Measurements from ENCODE around the gene EDAR. TPM values are rescaled to one million over a fixed set of nuclear protein-coding genes. Genes with fewer than 3 reads are reported as not detected.

The EDAR gene
- total and polyA plus RNA-seq, 2 of the 4 experiments (the other 2 are of a cell fraction) = not detected

DNA sequence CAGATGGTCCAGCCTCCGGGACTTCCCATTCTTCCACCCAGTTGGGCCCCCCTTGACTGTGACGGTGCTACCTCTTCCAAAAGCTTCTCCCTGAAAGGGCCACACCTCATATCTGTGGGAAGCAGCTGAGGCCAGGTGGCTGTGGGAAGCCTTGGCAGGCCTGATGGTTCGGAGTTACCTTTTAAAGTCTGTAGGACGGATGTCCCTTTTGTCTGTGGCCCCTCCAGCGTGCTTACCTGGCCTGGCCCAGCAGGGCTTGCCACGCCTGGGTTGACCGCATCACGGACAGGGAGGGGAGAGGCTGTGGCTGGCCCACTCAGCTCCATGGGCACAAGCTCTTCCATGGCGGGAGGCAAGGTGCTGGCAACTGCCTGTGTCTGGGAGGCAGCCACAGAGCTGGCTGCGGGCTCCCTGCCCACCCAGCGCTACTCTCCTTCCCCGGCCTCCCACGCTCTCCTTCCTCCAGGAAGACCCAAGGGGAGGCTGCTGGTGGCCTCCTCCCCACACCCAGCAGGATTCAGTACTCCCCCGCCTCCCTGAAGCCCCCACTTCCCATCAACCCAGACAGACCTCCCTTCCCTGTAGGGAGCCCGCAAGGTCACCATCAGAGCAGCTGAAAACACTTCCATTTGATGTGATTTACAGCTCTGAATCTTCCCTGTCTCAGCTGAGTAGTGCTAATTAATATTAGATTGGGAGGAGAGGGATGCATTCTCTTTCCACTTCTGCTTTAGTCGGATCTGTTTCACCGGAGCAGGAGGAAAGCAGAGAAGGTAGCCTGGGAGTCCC, 52.8 kb downstream of the EDAR start:
- Histone ChIP-seq H3K9ac (ENCODE audit: low read depth, low read length) (no peak overlapping the region), H3K27ac (ENCODE audit: insufficient read depth, low read length) (no peak overlapping the region), H2BK120ac (ENCODE audit: low read depth, low read length) (no peak overlapping the region), H3K4me3 (ENCODE audit: insufficient read depth, low read depth, low read length) (no peak overlapping the region), H4K20me1 (ENCODE audit: insufficient read depth, low read length) (no peaks in the 10 kb centered on the region), H3K79me1 (ENCODE audit: low read depth in 1 of 2, low read length in 2 of 2) (no peaks in the 10 kb centered on the region), H3K23ac (ENCODE audit: low read depth, low read length) (no peak overlapping the region), H3K9me1 (ENCODE audit: insufficient read depth, low read length) (no peaks in the 10 kb centered on the region), H3K27me3 (ENCODE audit: control insufficient read depth, insufficient read depth, low read length) (peaks cover 81% of the 10 kb centered on the region), H3K56ac (ENCODE audit: extremely low read depth, insufficient read depth, low read length) (no peak overlapping the region), H2BK5ac (ENCODE audit: low read depth, low read length, poor library complexity, severe bottlenecking) (no peak overlapping the region), H2BK15ac (ENCODE audit: low read depth, low read length) (no peak overlapping the region), H4K8ac (ENCODE audit: low read depth in 2 of 2, low read length in 2 of 2) (no peak overlapping the region), H3K4me2 (ENCODE audit: low read depth, low read length) (no peak overlapping the region), H3K36me3 (ENCODE audit: control insufficient read depth, insufficient read depth, low read length) (no peaks in the 10 kb centered on the region), H3K9me3 (ENCODE audit: control insufficient read depth, insufficient read depth, low read length) (no peaks in the 10 kb centered on the region), H3K14ac (replicated peaks; ENCODE audit: low read depth, low read length) (no peak overlapping the region), H2AFZ (replicated peaks; ENCODE audit: low read length, poor library complexity) (no peak overlapping the region), H3K4ac (ENCODE audit: low read depth, low read length) (no peak overlapping the region), H4K91ac (ENCODE audit: insufficient read depth, low read depth, low read length) (no peak overlapping the region), H2AK9ac (replicated peaks; ENCODE audit: low read depth, low read length, poor library complexity) (no peak overlapping the region), H2BK20ac (ENCODE audit: low read depth, low read length) (no peak overlapping the region), H4K5ac (ENCODE audit: low read depth, low read length) (no peak overlapping the region), H3K18ac (ENCODE audit: low read depth, low read length) (no peak overlapping the region), H3K4me1 (ENCODE audit: control insufficient read depth, insufficient read depth, low read length) (no peaks in the 10 kb centered on the region), H2AK5ac (ENCODE audit: low read depth, low read length) (no peak overlapping the region)
- TF ChIP-seq NFE2L2 (IDR thresholded peaks at IDR 0.05; ENCODE audit: low read depth, low read length) = no peak
- TF ChIP-seq RAD21 (IDR thresholded peaks at IDR 0.05; ENCODE audit: low read length) = no peak
- TF ChIP-seq, protein P1, sequence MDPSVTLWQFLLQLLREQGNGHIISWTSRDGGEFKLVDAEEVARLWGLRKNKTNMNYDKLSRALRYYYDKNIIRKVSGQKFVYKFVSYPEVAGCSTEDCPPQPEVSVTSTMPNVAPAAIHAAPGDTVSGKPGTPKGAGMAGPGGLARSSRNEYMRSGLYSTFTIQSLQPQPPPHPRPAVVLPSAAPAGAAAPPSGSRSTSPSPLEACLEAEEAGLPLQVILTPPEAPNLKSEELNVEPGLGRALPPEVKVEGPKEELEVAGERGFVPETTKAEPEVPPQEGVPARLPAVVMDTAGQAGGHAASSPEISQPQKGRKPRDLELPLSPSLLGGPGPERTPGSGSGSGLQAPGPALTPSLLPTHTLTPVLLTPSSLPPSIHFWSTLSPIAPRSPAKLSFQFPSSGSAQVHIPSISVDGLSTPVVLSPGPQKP (IDR thresholded peaks at IDR 0.05; ENCODE audit: borderline replicate concordance, low read depth, low read length) = no peak
- TF ChIP-seq RFX5 (IDR thresholded peaks at IDR 0.05; ENCODE audit: low read depth, low read length) = no peak
- TF ChIP-seq, protein P2, sequence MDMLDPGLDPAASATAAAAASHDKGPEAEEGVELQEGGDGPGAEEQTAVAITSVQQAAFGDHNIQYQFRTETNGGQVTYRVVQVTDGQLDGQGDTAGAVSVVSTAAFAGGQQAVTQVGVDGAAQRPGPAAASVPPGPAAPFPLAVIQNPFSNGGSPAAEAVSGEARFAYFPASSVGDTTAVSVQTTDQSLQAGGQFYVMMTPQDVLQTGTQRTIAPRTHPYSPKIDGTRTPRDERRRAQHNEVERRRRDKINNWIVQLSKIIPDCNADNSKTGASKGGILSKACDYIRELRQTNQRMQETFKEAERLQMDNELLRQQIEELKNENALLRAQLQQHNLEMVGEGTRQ (IDR thresholded peaks at IDR 0.05; ENCODE audit: low read depth, low read length) = no peak
- TF ChIP-seq CHD1 (IDR thresholded peaks at IDR 0.05; ENCODE audit: low read depth, low read length) = no peak
- no peak for TF ChIP-seq CEBPB (IDR thresholded peaks at IDR 0.05; ENCODE audit: low read depth, low read length)
- TF ChIP-seq POLR2A (IDR thresholded peaks at IDR 0.05; ENCODE audit: low read depth, low read length) = no peak
- no peak for TF ChIP-seq FOS (IDR thresholded peaks at IDR 0.05; ENCODE audit: low read depth, low read length)
- TF ChIP-seq RCOR1 (IDR thresholded peaks at IDR 0.05; ENCODE audit: insufficient replicate concordance, low read length) = no peak
- no peak for TF ChIP-seq BHLHE40 (IDR thresholded peaks at IDR 0.05; ENCODE audit: low read depth, low read length)
- TF ChIP-seq MAZ (IDR thresholded peaks at IDR 0.05; ENCODE audit: borderline replicate concordance, low read depth, low read length) = no peak
- dilution Hi-C loops (cut with HindIII; ENCODE audit: low sequenced_read_pairs, unreplicated experiment) = no loop called here
- no TSS peak for BruUV-seq (replicated peaks)
- intact Hi-C loops (cut with micrococcal nuclease) = no loop called here
- WGBS, 2 experiments (ENCODE audit: extremely low coverage in 2 of 2, insufficient read length in 1 of 2) = 91% methylated on average over 5 of the region's 17 CpGs; no CpG with 5 or more reads in 1 of the 2 experiments
- POLR2A ChIA-PET (ENCODE audit: unreplicated experiment) = no interaction called here
- CTCF ChIA-PET = no interaction called here
- ATAC-seq (ENCODE audit: low read depth) (no peak), DNase-seq (no peak)
- in situ Hi-C loops (cut with MboI; ENCODE audit: low sequenced_read_pairs) = no loop called here

All from IMR-90 (cell line).